Activated CD4-positive, alpha-beta T cell treated with anti-CD3 and anti-CD28 coated beads, Interleukin-2, Interleukin-4, amounts not matched to agents 100 ng/mL and 50 ng/mL, durations not matched to agents 16 hours and 8 hours (primary cell): ENCODE data around the gene MOCS1.

ENCODE experiments used
- DNase-seq: peaks from one replicate; pipeline ENCODE4 v3.0.0-alpha.2; 2020; ENCODE audit warnings: low spot score

The MOCS1 gene

DNA sequence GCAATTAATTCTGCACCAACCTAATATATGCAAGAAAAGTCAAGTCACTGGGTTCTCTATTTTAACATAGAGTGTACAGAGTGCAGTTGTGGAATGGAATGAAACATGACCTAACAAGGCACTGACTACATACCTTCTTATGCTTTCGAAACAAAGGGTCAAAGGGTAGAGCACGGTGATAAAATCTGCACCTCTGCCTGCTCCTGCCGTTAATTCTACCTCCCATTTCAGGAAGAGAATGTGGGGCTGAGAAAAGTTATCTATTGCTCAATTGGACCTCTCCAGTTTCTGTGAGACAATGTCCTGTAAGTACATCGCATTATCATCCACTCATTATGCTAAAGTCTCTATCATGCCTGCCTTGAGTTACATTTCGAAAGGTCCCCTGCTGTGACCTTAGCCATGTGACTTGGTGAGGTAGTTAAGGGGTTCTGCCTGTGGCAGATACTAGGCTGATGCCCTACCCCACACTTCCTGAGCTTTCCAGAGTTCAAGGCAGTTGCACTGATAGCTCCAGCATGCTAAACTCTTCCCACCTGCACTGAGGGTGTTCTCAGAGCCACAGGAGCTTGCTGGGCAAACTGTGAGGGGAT is 14.0 kb upstream of the MOCS1 start:
- DNase-seq, result no peak

DNA sequence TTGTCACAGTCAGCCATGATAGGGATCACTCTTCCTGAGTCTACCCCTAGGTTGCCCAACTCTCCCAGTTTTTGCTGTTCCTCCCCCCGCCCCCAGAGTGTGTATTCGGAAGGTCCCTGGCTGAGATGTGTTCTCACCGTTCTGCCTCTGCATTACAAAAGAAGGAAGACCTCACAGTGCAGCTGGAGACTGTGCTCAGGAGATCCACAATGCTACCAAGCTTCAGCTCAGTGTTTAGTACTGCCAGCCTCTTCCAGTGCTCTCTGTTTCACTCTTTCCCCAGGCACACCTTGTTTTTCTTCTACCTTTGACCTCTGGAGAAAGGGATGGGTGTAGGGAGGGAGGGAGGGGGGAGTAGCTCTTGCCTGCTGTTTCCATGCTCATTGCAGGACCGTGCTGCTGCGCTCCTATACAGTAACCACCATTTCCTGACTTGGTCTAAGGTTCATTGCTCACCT is 13.4 kb upstream of the MOCS1 start:
- DNase-seq, result no peak

- DNase-seq, result no peak
These were observed 11.4 kb upstream of the MOCS1 start for GRCh38 chr6:39945626-39946025.

DNA sequence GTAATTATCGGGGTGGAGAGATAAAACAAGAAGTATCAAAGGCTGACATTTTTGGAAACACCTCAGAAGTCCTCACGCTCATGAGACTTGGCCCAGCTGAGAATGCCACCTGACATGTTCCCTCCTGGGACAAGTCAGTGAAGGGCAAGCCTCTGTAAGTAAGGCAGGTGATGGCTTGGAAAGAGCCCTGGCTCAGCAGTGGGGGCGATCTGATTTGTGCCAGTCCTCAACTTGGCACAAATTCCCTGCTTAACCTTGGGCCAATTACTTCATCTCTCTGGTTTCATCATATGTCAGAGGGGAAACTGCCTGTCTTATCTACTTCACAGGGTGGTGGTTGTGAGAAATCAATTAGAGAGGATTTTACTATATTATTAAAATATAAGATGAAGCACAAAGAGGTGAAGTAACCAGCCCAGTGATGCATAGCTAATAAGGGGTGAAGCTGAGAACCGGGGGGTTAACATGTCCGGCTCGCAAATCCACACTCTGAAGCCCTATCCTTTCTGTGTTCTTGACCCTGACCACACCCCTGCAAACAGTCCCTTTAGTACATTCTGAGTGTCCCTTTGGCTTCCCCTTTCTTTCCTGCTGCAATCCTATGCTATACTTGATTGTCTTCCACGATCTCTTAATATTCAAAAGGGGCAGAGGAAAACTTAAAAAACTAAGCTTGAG is 8.8 kb upstream of the MOCS1 start:
- DNase-seq, result no peak

DNA sequence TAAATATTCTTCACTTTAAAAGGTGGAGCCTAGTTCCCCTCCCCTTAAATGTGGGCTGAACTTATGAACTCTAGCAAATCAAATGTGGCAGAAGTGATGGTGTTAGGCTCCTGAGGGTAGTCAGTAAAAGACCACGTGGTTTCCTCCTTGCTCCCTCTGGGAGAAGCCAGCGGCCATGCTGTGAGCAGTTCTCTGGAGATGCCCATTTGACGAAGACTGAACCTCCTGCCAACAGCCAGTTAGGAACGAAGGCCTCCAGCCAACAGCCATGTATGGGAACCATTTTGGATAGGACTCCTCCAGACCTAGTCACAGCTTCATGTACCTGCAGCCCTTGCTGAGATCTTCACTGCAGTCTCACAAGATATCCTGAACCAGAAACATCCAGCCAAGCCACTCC is 7.6 kb upstream of the MOCS1 start:
- DNase-seq, result no peak

- no peak for DNase-seq
These were observed 6.9 kb upstream of the MOCS1 start for GRCh38 chr6:39941138-39941537.

DNA sequence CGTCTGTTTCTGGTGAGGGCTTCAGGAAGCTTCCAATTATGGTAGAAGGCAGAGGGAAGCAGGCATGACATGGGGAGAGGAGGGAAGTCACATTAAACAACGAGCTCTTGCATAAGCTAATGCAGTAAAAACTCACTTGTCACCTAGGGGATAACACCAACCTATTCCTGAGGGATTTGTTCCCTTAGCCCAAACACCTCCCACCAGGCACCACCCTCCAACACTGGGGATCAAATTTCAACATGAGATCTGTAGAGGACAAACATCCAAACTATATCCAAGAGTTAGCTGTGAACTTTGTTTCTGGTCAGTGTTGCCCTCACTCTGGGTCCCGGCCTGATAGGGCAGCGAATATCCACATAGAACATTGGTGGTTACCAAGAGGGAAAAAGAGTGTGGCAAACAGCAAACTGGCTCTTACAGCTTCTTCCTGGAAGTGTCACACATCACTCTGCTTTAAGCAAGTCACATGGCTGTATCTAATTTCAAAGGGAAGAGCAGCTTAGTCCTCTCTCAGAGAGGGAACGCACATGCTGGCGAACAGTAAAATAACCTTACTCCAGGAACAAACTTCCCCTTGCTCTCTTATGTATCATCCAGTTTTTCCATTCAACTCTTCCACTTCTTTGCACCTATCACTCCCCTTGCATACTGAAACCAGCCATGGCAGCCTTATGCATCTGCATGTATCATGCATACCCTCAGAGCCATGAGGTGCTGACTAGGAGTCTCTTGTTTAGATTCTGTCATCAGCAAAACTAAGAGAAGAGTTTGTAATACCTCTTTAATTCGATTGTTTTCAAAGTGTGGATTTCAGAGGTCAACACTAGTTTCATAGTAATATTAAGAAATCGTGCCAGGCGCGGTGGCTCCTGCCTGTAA is 4.8 kb upstream of the MOCS1 start:
- DNase-seq, result no peak

DNA sequence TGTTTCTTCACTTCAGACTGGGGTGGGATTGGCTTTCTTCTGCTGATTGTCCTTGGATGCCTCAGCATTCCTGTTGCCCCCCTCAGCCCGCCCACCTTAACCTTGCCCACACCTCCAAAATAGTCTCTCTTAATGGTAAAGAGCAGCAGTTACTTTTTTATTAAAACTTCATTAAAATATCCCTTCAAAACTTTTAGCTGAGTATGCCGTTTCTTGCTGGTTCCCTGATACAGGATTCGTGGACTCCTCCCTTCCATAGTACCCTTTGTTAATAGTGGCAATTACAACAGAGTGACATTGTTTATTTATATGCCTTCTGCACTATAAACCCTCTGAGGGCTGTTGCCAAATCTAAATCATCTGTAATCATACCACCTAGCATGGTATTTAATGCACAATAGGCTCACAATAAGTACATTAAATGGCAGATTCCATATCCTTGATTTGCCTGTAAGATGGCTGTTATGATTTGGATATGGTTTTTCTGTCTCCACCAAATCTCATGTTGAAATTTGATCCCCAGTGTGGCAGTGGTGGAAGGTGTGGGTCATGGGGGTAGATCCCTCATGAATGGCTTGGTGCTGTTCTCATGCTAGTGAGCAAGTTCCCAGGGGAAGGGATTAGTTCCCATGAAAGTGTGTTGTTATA is 3.5 kb upstream of the MOCS1 start:
- DNase-seq, result no peak

GRCh38 chr6:39936857-39937256 is 2.6 kb upstream of the MOCS1 start:
- DNase-seq, result no peak

GRCh38 chr6:39935241-39935640 is 979 bp upstream of the MOCS1 start:
- DNase-seq, result no peak

GRCh38 chr6:39933669-39934130 is 562 bp downstream of the MOCS1 start:
- no peak for DNase-seq

- DNase-seq, result no peak
These were observed 1.8 kb downstream of the MOCS1 start for GRCh38 chr6:39932386-39932910.

- DNase-seq, result no peak
These were observed 2.7 kb downstream of the MOCS1 start for GRCh38 chr6:39931607-39932006.

DNA sequence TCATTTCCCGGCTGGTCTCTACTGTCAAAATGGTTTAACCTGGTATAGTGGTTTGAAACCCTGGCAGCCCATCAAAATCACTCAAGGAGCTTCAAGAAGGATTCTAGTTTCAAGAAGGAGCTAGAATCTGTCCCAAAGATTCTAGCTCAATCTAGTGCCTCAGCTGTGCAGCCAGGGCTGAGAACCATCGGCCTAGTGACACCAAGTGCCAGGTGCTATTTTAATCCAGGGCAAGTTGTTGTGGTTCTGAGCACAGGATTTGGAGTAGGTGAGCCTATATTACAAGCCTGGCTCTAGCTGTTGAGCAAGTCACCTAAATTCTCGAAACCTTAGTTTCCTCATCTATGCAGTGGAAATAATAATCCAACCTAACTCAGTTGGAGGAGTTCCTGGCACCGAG is 3.7 kb downstream of the MOCS1 start:
- DNase-seq, result no peak

DNA sequence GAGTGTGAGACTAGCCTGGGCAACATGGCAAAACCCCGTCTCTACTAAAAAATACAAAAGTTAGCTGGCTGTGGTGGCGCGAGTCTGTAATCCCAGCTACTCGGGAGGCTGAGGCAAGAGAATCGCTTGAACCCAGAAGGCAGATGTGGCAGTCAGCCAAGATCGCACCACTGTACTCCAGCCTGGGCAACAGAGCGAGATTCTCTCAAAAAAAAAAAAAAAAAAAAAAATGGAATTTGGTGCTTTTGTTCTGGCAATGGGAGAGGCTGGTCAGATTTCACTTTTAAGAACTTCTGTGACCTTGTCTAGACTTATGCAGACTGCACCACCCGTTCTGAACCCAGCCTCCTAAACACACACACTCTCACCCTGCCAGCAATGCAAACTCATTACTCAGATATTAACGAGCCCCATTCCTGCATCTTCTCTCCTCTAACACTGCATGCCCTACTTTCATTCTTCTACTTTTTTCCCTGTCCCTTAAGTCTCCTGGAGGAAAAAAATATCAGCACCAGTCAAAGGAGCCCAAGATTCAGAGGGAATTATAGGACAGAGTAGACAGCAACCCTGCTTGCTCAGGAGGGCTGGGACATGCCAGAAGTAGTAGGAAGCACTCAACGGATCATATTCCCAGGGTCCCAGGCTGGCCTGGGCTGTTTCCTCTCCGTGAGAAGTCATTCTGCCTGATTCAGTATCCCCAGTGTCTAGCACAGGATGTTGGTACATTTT is 4.4 kb downstream of the MOCS1 start:
- DNase-seq, result no peak

DNA sequence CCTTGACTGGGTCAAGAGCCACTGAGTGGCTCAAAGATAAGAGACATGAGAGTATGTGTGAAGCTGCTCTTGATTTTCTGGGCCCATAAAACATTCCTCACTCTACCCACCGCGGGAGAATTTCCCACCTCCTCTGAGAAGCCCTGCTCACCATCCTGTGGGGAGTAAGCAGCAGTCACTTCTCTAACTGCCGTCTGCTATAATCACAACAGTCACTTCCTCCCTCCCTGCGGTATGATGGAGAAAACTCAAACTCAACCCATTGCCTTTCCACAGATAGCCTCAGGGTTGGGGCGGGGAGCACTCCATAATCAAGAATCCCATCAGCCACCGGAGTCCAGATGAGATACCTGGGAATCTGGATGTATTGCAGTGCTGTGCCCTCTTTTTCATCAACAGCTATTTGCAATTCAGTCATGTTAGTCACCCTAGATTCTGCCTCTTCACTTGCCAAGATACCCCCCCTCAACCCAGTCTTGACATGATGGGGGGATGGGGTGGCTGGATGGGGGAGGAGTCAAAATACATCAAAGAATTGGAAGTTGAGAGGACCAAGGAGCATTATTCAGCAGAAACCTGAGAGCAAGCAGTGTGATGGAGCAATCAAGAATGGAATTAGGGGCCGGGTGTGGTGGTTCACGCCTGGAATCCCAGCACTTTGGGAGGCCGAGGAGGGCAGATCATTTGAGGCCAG is 5.1 kb downstream of the MOCS1 start:
- DNase-seq, result no peak

- no peak for DNase-seq
These were observed 7.1 kb downstream of the MOCS1 start for GRCh38 chr6:39927159-39927558.

GRCh38 chr6:39926668-39927067 is 7.6 kb downstream of the MOCS1 start:
- no peak for DNase-seq

DNA sequence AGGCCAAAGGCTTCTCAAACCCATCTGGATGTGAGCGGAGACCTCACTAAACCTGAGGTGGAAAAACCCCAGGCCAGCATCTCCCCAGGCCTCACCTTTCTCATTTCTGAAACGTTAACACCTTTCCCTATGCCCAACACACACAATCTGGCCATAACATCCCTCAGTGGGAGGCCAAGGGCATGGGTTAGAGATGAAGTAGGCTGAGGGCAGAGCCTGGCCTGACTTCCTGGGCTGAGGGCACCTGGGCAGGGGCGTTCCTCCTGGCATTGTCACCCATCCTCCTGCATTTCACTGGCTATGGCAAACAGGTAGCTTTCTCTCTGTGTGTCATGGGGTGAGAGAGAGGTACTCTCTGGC is 8.4 kb downstream of the MOCS1 start:
- DNase-seq, result no peak

DNA sequence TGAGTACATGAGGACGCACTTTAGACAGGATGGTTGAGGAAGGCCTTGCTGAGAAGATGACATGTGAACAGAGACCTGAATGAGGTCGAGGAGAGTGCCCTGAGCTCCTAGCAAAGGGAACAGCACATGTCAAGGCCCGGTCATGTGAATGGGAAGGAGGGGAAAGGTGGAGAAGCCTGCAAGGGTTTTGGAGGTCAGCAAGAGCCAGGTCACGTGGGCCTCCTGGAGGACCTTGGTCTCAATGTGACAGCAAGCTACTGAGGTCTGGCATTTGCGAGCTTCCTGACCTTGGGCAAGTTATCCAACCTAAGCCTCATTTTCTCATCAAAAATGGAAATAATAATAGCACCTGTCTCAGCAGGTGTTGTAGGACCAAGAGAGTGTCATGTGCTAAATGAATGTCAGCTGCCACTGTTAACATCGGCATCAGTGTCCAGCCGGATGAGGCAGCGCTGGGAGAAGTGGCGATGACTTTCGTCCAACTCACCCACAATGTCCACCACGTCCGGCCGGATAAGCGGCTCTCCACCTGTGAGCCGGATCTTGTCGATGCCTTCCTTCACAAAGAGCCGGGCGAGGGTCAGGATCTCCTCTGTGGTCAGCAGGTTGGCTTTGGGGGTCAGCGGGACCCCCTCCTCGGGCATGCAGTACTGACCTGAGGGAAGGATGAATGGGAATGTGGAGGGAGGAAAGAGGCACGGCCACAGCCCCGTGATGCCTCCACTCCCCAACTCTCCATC is 8.9 kb downstream of the MOCS1 start:
- DNase-seq, result no peak
